ENCODE data around the gene RPLP1.
"Not testable (repeated sequence)": the region's sequence is repeated elsewhere in the genome, so short reads cannot be mapped to it uniquely, and the experiment has no call there.

RPLP1 gene

DNA sequence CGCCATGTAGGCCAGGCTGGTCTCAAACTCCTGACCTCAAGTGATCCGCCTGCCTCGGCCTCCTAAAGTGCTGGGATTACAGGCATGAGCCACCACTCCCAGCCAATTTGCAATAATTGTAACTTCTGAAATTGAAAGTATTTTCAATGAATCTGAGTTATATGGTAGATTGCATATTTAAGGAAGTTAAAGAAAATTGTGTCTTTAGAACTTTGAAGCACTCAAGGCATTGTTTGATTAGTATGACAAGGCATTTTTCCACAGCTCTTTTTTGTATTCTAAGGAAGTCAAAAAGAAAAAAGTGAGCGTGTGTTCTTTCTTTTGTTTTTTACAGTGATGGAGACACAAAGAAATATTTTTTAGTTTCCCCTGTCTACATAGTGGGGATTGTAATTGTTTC is 15.7 kb upstream of the RPLP1 start:
- no peak for FAIRE-seq
- no peak for DNase-seq (ENCODE audit: insufficient read length, low spot score)
- TF ChIP-seq, protein P1, sequence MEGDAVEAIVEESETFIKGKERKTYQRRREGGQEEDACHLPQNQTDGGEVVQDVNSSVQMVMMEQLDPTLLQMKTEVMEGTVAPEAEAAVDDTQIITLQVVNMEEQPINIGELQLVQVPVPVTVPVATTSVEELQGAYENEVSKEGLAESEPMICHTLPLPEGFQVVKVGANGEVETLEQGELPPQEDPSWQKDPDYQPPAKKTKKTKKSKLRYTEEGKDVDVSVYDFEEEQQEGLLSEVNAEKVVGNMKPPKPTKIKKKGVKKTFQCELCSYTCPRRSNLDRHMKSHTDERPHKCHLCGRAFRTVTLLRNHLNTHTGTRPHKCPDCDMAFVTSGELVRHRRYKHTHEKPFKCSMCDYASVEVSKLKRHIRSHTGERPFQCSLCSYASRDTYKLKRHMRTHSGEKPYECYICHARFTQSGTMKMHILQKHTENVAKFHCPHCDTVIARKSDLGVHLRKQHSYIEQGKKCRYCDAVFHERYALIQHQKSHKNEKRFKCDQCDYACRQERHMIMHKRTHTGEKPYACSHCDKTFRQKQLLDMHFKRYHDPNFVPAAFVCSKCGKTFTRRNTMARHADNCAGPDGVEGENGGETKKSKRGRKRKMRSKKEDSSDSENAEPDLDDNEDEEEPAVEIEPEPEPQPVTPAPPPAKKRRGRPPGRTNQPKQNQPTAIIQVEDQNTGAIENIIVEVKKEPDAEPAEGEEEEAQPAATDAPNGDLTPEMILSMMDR (IDR thresholded peaks at IDR 0.05; ENCODE audit: insufficient read depth, missing control alignments): no peak

DNA sequence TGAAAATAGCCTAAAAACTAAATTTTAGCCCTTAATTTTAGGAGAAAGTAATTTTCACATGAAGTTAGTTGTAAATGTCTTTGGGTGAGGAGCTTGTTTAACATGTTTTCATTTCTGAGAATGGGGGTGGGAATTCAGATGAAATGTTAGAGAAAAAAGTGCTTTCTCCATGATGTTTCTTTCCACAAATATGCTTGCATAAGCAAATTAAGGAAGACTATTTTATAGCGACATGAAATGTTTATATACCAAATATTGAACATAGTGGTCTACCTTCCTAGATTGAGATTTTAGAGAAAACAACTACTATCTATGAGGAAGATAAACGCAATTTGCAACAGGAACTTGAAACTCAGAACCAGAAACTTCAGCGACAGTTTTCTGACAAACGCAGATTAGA is 13.0 kb upstream of the RPLP1 start:
- TF ChIP-seq, protein P1 (IDR thresholded peaks at IDR 0.05; ENCODE audit: insufficient read depth, missing control alignments): no peak
- FAIRE-seq: no peak
- DNase-seq (ENCODE audit: insufficient read length, low spot score): no peak

DNA sequence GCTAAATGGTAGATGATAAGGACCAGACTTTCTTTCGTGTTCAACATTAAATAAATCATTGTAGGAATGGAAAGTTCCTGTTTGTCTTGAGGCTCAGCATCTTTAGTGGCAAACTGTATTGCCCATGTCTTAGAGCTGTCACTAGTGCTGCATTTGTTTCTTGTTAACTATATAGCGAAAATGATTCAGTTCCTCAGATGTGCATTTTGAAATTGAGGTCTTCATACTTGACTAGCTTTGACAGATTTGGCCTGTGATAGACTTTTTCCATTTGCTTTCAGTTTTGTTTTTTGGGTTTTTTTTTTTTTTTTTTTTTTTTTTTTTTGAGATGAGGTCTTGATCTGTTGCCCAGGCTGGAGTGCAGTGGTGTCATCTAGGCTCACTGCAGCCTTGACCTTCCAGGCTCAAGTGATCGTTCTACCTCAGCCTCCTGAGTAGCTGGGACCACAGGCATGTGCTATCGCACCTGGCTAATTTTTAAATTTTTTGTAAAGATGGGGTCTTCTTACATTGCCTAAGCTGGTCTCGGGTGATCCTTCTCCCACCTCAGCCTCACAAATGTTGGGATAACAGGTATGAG is 9.5 kb upstream of the RPLP1 start:
- DNase-seq (ENCODE audit: insufficient read length, low spot score): no peak
- TF ChIP-seq, protein P1 (IDR thresholded peaks at IDR 0.05; ENCODE audit: insufficient read depth, missing control alignments): no peak
- FAIRE-seq: no peak

DNA sequence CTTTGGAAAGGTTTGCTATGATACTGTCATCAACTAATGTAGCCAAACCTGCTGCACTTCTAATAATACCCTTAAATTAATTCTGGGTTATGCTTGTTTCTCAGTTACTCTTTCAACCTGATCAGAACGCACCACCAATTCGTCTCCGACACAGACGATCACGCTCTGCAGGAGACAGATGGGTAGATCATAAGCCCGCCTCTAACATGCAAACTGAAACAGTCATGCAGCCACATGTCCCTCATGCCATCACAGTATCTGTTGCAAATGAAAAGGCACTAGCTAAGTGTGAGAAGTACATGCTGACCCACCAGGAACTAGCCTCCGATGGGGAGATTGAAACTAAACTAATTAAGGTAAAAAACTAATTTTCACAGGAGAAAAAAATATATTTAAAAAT is 7.9 kb upstream of the RPLP1 start:
- TF ChIP-seq, protein P1 (IDR thresholded peaks at IDR 0.05; ENCODE audit: insufficient read depth, missing control alignments): no peak
- DNase-seq (ENCODE audit: insufficient read length, low spot score) (no peak), FAIRE-seq (no peak)

DNA sequence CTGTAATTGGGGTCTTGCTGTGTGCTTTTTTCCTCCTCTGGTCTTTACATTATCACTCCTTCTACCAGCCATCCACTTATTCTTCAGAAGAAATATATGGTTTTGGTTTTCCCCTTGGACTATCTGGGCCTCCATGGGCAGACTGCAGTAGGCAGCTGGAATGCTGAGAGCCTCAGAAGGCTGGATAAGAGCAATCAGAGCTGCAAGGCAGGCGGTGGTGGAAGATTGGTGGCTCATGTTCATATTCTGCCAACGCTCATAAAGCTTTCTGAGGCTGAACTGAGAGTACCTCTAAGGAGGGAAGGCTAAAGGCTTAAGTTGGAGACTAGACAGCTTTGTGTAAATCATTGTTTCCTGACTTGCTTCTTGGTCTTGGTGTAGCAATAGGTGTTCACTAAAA is 5.7 kb upstream of the RPLP1 start:
- TF ChIP-seq, protein P1 (IDR thresholded peaks at IDR 0.05; ENCODE audit: insufficient read depth, missing control alignments): no peak
- FAIRE-seq (no peak), DNase-seq (ENCODE audit: insufficient read length, low spot score) (no peak)

DNA sequence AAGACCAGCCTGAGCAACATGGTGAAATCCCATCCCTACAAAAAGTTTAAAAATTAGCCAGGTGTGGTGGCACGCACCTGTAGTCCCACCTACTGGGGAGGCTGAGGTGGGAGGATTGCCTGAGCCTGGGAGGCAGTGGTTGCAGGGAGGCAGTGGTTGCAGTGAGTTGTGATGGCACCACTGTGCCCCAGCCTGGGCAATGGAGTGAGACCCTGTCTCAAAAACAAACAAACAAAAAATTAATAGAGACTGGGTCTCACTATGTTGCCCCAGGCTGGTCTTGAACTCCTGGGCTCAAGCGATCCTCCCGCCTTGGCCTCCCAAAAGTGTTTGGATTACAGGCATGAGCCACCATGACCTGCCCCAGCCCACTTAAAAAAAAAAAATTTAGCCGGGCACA is 2.4 kb upstream of the RPLP1 start:
- DNase-seq (ENCODE audit: insufficient read length, low spot score); FAIRE-seq: not testable (repeated sequence)

DNA sequence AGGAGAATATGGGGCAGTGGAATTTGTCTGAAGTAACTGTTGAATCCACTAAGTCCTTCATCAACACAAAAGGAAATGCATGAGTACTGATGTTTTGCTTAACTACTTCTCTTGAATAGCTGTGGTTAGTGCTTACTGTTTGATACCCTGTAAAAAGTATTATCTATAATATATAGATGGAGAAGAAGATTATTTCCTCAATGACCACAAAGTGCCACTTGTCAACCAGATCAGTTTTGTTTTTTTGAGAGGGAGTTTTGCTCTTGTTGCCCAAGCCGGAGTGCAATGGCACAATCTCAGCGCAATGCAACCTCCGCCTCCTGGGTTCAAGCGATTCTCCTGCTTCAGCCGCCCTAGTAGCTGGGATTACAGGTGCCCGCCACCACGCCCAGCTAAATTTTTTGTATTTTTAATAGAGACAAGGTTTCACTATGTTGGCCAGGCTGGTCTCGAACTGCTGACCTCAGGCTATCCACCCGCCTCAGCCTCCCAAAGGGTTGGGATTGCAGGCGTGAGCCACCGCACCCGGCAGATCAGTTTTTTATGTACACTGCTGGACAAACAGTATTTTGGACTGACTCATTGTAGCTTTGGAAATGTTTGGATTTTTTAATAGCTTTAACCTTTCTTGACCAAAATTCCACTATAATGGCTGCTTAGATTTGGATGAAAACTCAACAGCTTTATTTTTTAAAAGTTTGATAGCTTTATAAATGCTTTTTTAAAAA is 1.5 kb upstream of the RPLP1 start:
- no peak for FAIRE-seq
- TF ChIP-seq, protein P1 (IDR thresholded peaks at IDR 0.05; ENCODE audit: insufficient read depth, missing control alignments): no peak
- DNase-seq (ENCODE audit: insufficient read length, low spot score): no peak
